Left ventricle myocardium inferior (tissue), 1 donor: ENCODE results near the gene APOO. TPM values are rescaled to one million over a fixed set of nuclear protein-coding genes. Genes with fewer than 3 reads are reported as not detected.

Source experiments
- DNase-seq: peaks from one replicate; pipeline ENCODE4 v3.0.0-alpha.2; 2020
- H3K27ac ChIP-seq: fragments of 200-600 bp; replicated peaks from 2 replicates; pipeline ENCODE4 v1.8.0; 2021
- H3K27me3 ChIP-seq: fragments of 200-600 bp; 2 replicates; pipeline ENCODE4 v1.8.0; 2021; ENCODE audit warnings: low read depth
- H3K36me3 ChIP-seq: fragments of 200-600 bp; 2 replicates; pipeline ENCODE4 v1.8.0; 2021
- H3K4me1 ChIP-seq: fragments of 200-600 bp; 2 replicates; pipeline ENCODE4 v1.8.0; 2021
- H3K4me3 ChIP-seq: fragments of 200-600 bp; 2 replicates; pipeline ENCODE4 v1.8.0; 2021; ENCODE audit warnings: mild to moderate bottlenecking, moderate library complexity
- H3K9me3 ChIP-seq: fragments of 200-600 bp; replicated peaks from 2 replicates; pipeline ENCODE4 v1.8.0; 2021
- intact Hi-C: fragments of 100-400 bp; cut with micrococcal nuclease; formaldehyde crosslinking; loops from one replicate; pipeline ENCODE4 v1.11.0; 2022
- total RNA-seq: library from RNA; stranded (reverse); fragmentation: NEBNext Ultra II Directional; extraction: Animal tissue kit (Norgen Biotek cat#: 25700); gene quantifications from one replicate; pipeline ENCODE4 v1.2.1, GENCODE V29; 2021
- TF ChIP-seq, protein P1 (sequence below): fragments of 200-600 bp; IDR thresholded peaks from 2 replicates; pipeline ENCODE4 v1.8.0; 2021; ENCODE audit warnings: antibody characterized with exemption, mild to moderate bottlenecking, borderline replicate concordance
- donor health status: DM: no; HTN: yes; CAD: no; lungs with severe emphysema.

APOO gene
- total RNA-seq, 1 donor from 2014 or later = 102 TPM

- intact Hi-C loops = no loop called here
Observed at GRCh38 chrX:23885803-23886202, 21.9 kb downstream of the APOO start.

DNA sequence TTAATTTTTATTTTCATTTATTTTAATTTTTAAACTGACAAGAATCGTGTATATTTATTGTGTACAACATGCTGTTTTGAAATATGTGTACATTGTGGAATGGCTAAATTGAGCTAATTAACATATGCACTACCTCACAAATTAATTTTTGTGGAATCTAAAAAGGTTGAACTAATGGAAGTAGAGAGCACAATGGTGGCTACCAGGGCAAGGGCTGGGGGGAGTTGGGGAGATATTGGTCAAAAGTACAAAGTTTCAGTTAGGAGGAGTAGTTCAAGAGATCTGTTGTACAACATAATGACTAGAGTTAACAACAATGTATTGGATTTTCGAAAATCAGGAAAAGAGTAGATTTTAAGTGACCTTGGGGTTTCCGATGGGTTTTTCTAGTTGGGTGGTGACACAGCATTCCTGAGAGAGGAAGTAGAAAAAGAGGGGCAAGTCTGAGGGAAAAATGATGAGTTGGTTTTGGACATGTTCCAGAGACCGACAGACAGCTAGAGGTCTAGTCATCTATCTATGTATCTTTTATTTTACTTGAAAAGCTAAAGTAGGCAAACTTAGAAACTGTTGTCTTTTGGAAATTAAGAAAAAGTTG lies 23.2 kb downstream of the APOO start:
- intact Hi-C loops = no loop called here
- Histone ChIP-seq H3K27me3 (no peaks in the 10 kb centered on the region), H3K36me3 (no peaks in the 10 kb centered on the region), H3K27ac (no peak overlapping the region), H3K4me3 (no peak overlapping the region), H3K4me1 (no peaks in the 10 kb centered on the region), H3K9me3 (no peaks in the 10 kb centered on the region)
- DNase-seq = no peak
- TF ChIP-seq, protein P1, sequence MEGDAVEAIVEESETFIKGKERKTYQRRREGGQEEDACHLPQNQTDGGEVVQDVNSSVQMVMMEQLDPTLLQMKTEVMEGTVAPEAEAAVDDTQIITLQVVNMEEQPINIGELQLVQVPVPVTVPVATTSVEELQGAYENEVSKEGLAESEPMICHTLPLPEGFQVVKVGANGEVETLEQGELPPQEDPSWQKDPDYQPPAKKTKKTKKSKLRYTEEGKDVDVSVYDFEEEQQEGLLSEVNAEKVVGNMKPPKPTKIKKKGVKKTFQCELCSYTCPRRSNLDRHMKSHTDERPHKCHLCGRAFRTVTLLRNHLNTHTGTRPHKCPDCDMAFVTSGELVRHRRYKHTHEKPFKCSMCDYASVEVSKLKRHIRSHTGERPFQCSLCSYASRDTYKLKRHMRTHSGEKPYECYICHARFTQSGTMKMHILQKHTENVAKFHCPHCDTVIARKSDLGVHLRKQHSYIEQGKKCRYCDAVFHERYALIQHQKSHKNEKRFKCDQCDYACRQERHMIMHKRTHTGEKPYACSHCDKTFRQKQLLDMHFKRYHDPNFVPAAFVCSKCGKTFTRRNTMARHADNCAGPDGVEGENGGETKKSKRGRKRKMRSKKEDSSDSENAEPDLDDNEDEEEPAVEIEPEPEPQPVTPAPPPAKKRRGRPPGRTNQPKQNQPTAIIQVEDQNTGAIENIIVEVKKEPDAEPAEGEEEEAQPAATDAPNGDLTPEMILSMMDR = no peak

More at GRCh38 chrX:23885803-23886202, 21.9 kb downstream of the APOO start:
- no peak overlapping the region for H3K27ac ChIP-seq
- H3K27me3 ChIP-seq = no peaks in the 10 kb centered on the region
- no peaks in the 10 kb centered on the region for H3K9me3 ChIP-seq
- no peak overlapping the region for H3K4me3 ChIP-seq
- no peaks in the 10 kb centered on the region for H3K4me1 ChIP-seq
- no peaks in the 10 kb centered on the region for H3K36me3 ChIP-seq
- TF ChIP-seq, protein P1 = no peak
- no peak for DNase-seq

DNA sequence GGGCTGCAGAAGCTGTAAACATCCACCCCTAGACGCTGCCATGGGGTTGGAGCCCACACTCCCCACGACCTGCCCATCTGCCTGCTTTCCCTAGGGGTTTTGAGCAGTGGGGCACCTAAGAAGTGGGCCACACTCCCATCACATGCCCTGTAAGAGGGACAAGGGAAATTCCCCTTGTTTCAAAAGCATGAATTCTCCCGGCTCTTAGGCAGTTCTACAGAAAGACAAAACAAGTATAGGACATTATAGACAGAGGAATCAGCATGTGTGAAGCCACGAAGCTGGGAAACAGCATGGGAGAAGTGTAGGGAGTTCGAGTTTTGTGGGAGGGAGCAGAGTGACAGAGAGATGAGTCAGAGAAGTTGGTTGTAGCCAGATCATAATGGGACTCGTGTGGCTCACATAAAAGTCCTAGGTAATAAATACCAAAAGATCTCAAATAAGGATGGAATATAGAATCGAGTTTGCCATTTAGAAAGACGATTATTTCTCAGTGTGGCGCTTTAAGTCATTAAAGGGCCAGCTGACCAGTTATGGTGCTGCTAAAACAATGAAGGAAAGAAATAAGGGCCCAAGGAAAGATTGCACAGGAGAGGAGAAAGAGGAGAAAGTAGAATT lies 23.9 kb downstream of the APOO start:
- TF ChIP-seq, protein P1 = no peak
- H3K27ac ChIP-seq = no peak overlapping the region
- H3K27me3 ChIP-seq = no peaks in the 10 kb centered on the region
- intact Hi-C loops = no loop called here
- H3K4me1 ChIP-seq = no peaks in the 10 kb centered on the region
- DNase-seq = no peak
- H3K36me3 ChIP-seq = no peaks in the 10 kb centered on the region
- no peak overlapping the region for H3K4me3 ChIP-seq
- H3K9me3 ChIP-seq = no peaks in the 10 kb centered on the region

DNA sequence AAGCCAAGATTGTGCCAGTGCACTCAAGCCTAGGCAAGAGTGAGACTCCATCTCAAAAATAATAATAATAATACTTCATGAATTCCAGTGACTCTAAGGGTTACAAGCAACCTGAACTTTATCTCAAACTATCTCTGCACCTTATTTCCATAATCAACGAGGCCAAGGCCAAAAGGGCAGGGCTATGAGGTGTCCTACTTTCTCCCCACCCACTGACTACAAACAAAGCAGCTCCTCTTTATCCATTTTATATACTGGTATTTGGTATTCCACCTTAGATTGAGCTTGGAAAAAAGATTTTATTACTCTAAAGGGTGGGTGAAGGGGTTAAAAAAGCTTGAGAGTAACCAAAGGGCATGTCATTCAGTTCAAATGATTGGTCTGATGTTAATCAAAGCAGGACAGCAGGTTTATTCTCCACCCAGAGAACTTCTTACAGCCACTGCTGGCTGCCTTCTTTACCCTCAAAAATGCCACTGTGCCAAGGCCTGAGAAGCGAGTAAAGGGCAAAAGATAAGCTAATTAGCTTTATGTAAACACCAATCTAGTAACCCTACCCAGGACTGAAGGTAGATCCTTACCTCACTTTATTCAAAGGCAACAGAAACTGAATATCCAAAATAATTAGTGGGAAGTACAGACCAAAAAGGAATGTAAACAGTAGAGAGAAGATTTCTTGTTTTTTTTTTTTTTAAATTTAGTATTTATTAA lies 28.2 kb downstream of the APOO start:
- H3K27ac ChIP-seq = no peak overlapping the region
- H3K4me1 ChIP-seq = no peaks in the 10 kb centered on the region
- intact Hi-C loops = no loop called here
- no peak overlapping the region for H3K4me3 ChIP-seq
- no peaks in the 10 kb centered on the region for H3K27me3 ChIP-seq
- DNase-seq = no peak
- no peaks in the 10 kb centered on the region for H3K36me3 ChIP-seq
- TF ChIP-seq, protein P1 = no peak
- no peaks in the 10 kb centered on the region for H3K9me3 ChIP-seq

- DNase-seq = no peak
- H3K4me3 ChIP-seq = no peak overlapping the region
- H3K4me1 ChIP-seq = no peaks in the 10 kb centered on the region
- TF ChIP-seq, protein P1 = no peak
- intact Hi-C loops = no loop called here
- H3K36me3 ChIP-seq = no peaks in the 10 kb centered on the region
- H3K27me3 ChIP-seq = no peaks in the 10 kb centered on the region
- H3K9me3 ChIP-seq = no peaks in the 10 kb centered on the region
- H3K27ac ChIP-seq = no peak overlapping the region
Observed at GRCh38 chrX:23871905-23872546, 35.7 kb downstream of the APOO start.
